ENCODE results near the gene TCF19. TPM values are rescaled to one million over a fixed set of nuclear protein-coding genes. Genes with fewer than 3 reads are reported as not detected.
A peak's percentile ranks its signal among the peaks of the same experiment; 100 is the strongest.
"Not testable (repeated sequence)": the region's sequence is repeated elsewhere in the genome, so short reads cannot be mapped to it uniquely, and the experiment has no call there.

Gene TCF19
- total RNA-seq, 1 donor from 2014 or later: 8.4 TPM

DNA sequence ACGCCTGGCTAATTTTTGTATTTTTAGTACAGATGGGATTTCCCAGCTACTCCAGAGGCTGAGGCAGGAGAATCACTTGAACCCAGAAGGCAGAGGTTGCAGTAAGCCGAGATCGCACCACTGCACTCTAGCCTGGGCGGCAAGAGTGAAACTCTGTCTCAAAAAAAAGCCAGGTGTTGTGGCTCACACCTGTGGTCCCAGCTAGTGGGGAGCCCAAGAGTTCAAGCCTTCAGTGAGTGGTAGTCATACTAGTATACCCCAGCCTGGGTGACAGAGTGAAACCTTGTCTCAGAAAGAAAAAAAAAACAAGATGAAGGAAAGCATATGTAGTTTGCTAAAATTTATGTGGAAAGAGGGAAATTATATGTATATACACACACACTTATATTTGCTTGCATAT, 32.1 kb downstream of the TCF19 start:
- Histone ChIP-seq H3K9me3 (ENCODE audit: control insufficient read depth in 3 of 3, low read length in 3 of 3) (no peaks in the 10 kb centered on the region), H3K4me3 (ENCODE audit: low read length in 3 of 3) (no peak overlapping the region), H3K9ac (ENCODE audit: low read depth in 1 of 3, low read length in 3 of 3) (no peak overlapping the region), H3K27ac (ENCODE audit: low read depth, low read length) (no peak overlapping the region), H3K36me3 (ENCODE audit: control insufficient read depth in 3 of 3, insufficient read depth in 3 of 3, low read length in 3 of 3) (peaks cover 0 to 8% (median 2%) of the 10 kb centered on the region in 3 donors), H3K27me3 (ENCODE audit: control insufficient read depth in 3 of 3, insufficient read depth in 3 of 3, low read length in 3 of 3) (no peaks in the 10 kb centered on the region), H3K4me1 (ENCODE audit: control insufficient read depth in 3 of 3, insufficient read depth in 3 of 3, low read length in 3 of 3) (peaks cover 5 to 9% (median 6%) of the 10 kb centered on the region in 3 donors)

DNA sequence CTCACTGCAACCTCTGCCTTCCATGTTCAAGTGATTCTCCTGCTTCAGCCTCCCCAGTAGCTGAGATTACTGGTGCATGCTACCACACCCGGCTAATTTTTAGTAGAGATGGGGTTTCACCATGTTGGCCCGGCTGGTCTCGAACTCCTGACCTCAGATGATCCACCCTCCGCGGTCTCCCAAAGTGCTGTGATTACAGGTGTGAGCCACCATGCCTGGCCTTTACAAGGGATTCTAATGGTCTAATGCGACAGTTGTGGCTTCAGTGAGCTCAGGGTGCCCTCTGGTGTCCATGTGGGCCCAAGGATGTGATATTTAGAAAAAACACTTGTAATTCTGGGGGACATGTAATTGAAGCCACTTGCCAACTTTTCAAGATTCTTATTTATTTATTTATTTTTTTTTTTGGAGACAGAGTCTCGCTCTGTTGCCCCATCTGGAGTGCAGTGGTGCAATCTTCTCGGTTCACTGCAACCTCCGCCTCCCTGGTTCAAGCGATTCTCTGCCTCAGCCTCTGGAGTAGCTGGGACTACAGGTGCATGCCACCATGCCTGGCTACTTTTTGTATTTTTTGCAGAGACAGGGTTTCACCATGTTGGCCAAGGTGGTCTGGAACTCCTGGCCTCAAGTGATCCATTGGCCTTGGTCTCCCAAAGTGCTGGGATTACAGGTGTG, 34.2 kb downstream of the TCF19 start:
- H3K36me3 ChIP-seq (ENCODE audit: control insufficient read depth in 3 of 3, insufficient read depth in 3 of 3, low read length in 3 of 3); H3K27ac ChIP-seq (ENCODE audit: low read depth, low read length); H3K9ac ChIP-seq (ENCODE audit: low read depth in 1 of 3, low read length in 3 of 3); H3K27me3 ChIP-seq (ENCODE audit: control insufficient read depth in 3 of 3, insufficient read depth in 3 of 3, low read length in 3 of 3); H3K4me3 ChIP-seq (ENCODE audit: low read length in 3 of 3); H3K9me3 ChIP-seq (ENCODE audit: control insufficient read depth in 3 of 3, low read length in 3 of 3): not testable (repeated sequence)
- peaks cover 6 to 17% (median 7%) of the 10 kb centered on the region in 3 donors for H3K4me1 ChIP-seq (ENCODE audit: control insufficient read depth in 3 of 3, insufficient read depth in 3 of 3, low read length in 3 of 3)

DNA sequence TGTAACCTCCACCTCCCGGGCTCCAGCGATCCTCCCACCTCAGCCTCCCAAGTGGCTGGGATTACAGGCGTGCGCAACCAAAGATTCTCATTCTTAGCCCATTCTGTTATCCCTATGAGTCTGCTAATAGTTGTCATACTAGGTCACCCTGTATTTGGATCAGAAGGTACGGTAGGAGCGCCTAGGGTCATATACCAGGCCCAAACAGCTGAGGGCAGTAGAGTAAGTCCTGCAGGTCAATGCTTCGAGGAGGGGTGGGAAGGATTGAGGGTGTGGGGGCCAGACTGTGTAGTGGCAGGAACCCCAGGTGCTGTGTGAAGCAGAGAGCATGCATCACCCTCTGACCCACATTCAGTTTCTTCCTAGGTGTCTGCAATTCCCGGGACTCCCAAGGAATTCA, 34.8 kb downstream of the TCF19 start:
- Histone ChIP-seq H3K9me3 (ENCODE audit: control insufficient read depth in 3 of 3, low read length in 3 of 3) (no peaks in the 10 kb centered on the region), H3K9ac (ENCODE audit: low read depth in 1 of 3, low read length in 3 of 3) (peak overlapping the region in 1 of 3 donors; percentile 25), H3K27me3 (ENCODE audit: control insufficient read depth in 3 of 3, insufficient read depth in 3 of 3, low read length in 3 of 3) (no peaks in the 10 kb centered on the region), H3K27ac (ENCODE audit: low read depth, low read length) (no peak overlapping the region), H3K36me3 (ENCODE audit: control insufficient read depth in 3 of 3, insufficient read depth in 3 of 3, low read length in 3 of 3) (peaks cover 0 to 8% (median 2%) of the 10 kb centered on the region in 3 donors), H3K4me3 (ENCODE audit: low read length in 3 of 3) (no peak overlapping the region), H3K4me1 (ENCODE audit: control insufficient read depth in 3 of 3, insufficient read depth in 3 of 3, low read length in 3 of 3) (peaks cover 6 to 17% (median 7%) of the 10 kb centered on the region in 3 donors)

DNA sequence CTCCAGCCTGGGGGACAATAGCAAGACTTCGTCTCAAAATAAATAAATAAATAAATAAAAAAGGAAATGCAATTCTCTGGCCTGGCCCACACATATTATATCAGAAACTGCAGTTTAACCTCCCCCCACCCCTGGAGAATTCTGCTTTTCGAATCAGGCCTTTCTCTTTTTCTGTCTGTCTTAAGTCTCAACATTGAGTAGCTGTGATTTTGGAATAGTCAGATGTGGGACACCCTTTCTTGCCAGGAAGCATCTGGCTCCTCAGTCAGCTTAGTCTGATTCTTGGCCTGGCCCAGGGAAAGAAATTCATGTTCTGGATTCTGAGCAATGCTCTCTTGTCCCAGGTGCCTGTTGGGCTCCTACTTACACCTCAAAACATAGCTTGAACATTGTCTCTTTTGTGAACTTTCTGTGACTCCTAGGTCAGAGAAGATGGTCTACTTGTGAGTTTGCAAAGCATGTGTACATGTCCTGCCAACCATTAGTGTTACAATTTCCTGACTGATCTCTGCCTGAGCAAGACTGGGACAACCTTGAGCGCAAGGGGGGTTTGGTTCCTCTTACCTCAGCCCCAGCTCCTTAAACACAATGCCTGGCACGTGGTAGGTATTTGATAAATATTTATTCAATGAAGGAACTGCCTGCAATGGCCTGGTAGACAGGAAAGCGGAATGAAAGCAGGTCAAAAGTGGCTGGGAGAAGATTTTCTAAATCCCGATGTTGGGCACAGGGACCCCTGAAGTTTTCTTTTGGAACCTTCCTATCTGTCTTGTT, 35.9 kb downstream of the TCF19 start:
- Histone ChIP-seq H3K4me3 (ENCODE audit: low read length in 3 of 3) (no peak overlapping the region), H3K4me1 (ENCODE audit: control insufficient read depth in 3 of 3, insufficient read depth in 3 of 3, low read length in 3 of 3) (peaks cover 6 to 20% (median 9%) of the 10 kb centered on the region in 3 donors), H3K36me3 (ENCODE audit: control insufficient read depth in 3 of 3, insufficient read depth in 3 of 3, low read length in 3 of 3) (peaks cover 0 to 8% (median 2%) of the 10 kb centered on the region in 3 donors), H3K27me3 (ENCODE audit: control insufficient read depth in 3 of 3, insufficient read depth in 3 of 3, low read length in 3 of 3) (no peaks in the 10 kb centered on the region), H3K27ac (ENCODE audit: low read depth, low read length) (no peak overlapping the region), H3K9ac (ENCODE audit: low read depth in 1 of 3, low read length in 3 of 3) (no peak overlapping the region), H3K9me3 (ENCODE audit: control insufficient read depth in 3 of 3, low read length in 3 of 3) (no peaks in the 10 kb centered on the region)

DNA sequence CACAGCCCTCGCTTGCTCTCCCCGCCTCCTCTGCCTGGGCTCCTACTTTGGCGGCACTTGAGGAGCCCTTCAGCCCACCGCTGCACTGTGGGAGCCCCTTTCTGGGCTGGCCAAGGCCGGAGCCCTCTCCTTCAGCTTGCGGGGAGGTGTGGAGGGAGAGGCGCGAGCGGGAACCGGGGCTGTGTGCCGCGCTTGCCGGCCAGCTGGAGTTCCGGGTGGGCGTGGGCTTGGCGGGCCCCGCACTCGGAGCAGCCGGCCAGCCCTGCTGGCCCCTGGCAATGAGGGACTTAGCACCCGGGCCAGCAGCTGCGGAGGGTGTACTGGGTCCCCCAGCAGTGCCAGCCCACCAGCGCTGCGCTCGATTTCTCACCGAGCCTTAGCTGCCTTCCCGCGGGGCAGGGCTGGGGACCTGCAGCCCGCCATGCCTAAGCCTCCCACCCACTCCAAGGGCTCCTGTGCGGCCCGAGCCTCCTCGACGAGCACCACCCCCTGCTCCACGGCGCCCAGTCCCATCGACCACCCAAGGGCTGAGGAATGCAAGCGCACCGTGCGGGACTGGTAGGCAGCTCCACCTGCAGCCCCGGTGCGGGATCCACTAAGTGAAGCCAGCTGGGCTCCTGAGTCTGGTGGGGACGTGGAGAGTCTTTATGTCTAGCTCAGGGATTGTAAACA, 37.1 kb downstream of the TCF19 start:
- H3K4me3 ChIP-seq (ENCODE audit: low read length in 3 of 3); H3K9me3 ChIP-seq (ENCODE audit: control insufficient read depth in 3 of 3, low read length in 3 of 3); H3K27ac ChIP-seq (ENCODE audit: low read depth, low read length); H3K27me3 ChIP-seq (ENCODE audit: control insufficient read depth in 3 of 3, insufficient read depth in 3 of 3, low read length in 3 of 3); H3K9ac ChIP-seq (ENCODE audit: low read depth in 1 of 3, low read length in 3 of 3); H3K36me3 ChIP-seq (ENCODE audit: control insufficient read depth in 3 of 3, insufficient read depth in 3 of 3, low read length in 3 of 3): not testable (repeated sequence)
- H3K4me1 ChIP-seq (ENCODE audit: control insufficient read depth in 3 of 3, insufficient read depth in 3 of 3, low read length in 3 of 3): peaks cover 6 to 23% (median 9%) of the 10 kb centered on the region in 3 donors

DNA sequence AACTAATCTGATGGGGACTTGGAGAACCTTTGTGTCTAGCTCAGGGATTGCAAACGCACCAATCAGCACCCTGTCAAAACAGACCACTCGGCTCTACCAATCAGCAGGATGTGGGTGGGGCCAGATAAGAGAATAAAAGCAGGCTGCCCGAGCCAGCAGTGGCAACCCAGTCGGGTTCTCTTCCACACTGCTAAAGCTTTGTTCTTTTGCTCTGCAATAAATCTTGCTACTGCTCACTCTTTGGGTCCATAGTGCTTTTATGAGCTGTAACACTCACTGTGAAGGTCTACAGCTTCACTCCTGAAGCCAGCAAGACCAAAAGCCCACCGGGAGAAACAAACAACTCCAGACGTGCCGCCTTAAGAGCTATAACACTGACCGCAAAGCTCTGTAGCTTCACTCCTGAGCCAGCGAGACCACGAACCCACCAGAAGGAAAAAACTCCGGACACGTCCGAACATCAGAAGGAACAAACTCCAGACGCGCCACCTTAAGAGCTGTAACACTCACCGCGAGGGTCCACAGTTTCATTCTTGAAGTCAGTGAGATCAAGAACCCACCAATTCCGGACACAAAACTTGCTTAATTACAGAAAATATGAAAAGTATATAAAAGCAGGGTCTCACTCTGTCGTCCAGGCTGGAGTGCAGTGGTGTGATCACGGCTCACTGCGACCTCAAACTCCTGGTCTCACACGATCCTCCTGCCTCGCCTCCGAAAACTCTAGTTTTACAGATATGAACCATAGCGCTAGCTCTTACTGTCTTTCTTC, 38.0 kb downstream of the TCF19 start:
- H3K9me3 ChIP-seq (ENCODE audit: control insufficient read depth in 3 of 3, low read length in 3 of 3); H3K27me3 ChIP-seq (ENCODE audit: control insufficient read depth in 3 of 3, insufficient read depth in 3 of 3, low read length in 3 of 3): not testable (repeated sequence)
- Histone ChIP-seq H3K36me3 (ENCODE audit: control insufficient read depth in 3 of 3, insufficient read depth in 3 of 3, low read length in 3 of 3) (peaks cover 5 to 10% (median 6%) of the 10 kb centered on the region in 3 donors), H3K27ac (ENCODE audit: low read depth, low read length) (peak overlapping the region; percentile 98), H3K4me3 (ENCODE audit: low read length in 3 of 3) (peak overlapping the region; percentile 81 to 92 (median 85)), H3K9ac (ENCODE audit: low read depth in 1 of 3, low read length in 3 of 3) (peak overlapping the region; percentile 92 to 95 (median 95)), H3K4me1 (ENCODE audit: control insufficient read depth in 3 of 3, insufficient read depth in 3 of 3, low read length in 3 of 3) (peaks cover 6 to 23% (median 9%) of the 10 kb centered on the region in 3 donors)

DNA sequence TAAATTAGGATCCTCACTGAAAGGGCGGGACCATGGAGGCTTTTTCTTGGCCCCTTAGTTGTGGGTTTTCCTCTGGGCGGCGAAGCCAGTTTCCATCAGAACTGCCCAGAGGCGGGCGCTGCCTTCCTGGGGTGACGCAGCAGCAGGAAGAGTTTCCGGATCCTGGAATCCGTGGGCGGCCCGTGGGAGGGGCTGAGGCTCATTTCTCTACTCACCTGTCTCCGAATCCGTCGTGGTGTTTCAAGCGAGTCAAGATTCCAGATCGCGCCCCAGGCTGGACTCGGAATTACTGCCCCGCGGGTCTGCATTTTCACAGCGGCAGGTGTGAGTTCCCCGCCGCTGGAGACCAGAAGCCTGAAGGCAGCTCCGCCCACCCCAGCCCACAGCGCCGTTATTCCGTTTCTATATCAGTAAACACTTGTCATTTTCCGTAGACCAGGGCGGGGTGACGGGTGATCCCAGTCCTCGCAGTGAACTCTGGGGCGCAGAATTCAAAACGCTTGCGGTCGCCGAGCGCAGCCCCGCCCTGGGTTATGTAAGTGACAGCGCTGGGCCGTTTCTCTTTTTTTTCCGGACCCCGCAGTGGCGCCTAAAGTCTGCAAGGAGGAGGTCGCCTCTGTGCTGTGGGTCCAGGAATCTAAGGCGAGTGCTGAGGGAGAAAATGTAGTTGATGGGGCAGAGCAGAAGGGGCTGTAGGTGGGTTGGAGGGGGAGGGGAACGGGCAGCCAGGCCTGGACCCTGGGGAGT, 39.3 kb downstream of the TCF19 start:
- H3K27me3 ChIP-seq (ENCODE audit: control insufficient read depth in 3 of 3, insufficient read depth in 3 of 3, low read length in 3 of 3): no peaks in the 10 kb centered on the region
- no peaks in the 10 kb centered on the region for H3K9me3 ChIP-seq (ENCODE audit: control insufficient read depth in 3 of 3, low read length in 3 of 3)
- peaks cover 11 to 31% (median 13%) of the 10 kb centered on the region in 3 donors for H3K4me1 ChIP-seq (ENCODE audit: control insufficient read depth in 3 of 3, insufficient read depth in 3 of 3, low read length in 3 of 3)
- H3K9ac ChIP-seq (ENCODE audit: low read depth in 1 of 3, low read length in 3 of 3): peak overlapping the region; percentile 92 to 95 (median 95)
- H3K27ac ChIP-seq (ENCODE audit: low read depth, low read length): peak overlapping the region; percentile 98
- peak overlapping the region; percentile 81 to 92 (median 85) for H3K4me3 ChIP-seq (ENCODE audit: low read length in 3 of 3)
- peaks cover 5 to 10% (median 6%) of the 10 kb centered on the region in 3 donors for H3K36me3 ChIP-seq (ENCODE audit: control insufficient read depth in 3 of 3, insufficient read depth in 3 of 3, low read length in 3 of 3)

DNA sequence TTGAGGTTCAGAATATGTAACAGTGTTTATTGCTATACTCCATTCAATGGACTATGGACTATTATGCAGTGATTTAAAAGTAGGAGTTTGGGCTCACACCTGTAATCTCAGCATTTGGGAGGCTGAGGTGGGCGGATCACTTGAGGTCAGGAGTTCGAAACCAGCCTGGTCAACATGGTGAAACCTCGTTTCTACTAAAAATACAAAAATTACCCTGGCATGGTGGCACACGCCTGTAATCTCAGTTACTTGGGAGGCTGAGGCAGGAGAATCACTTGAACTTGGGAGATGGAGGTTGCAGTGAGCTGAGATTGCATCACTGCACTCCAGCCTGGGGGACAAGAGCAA, 40.7 kb downstream of the TCF19 start:
- H3K27ac ChIP-seq (ENCODE audit: low read depth, low read length); H3K27me3 ChIP-seq (ENCODE audit: control insufficient read depth in 3 of 3, insufficient read depth in 3 of 3, low read length in 3 of 3); H3K9ac ChIP-seq (ENCODE audit: low read depth in 1 of 3, low read length in 3 of 3); H3K36me3 ChIP-seq (ENCODE audit: control insufficient read depth in 3 of 3, insufficient read depth in 3 of 3, low read length in 3 of 3); H3K4me3 ChIP-seq (ENCODE audit: low read length in 3 of 3); H3K9me3 ChIP-seq (ENCODE audit: control insufficient read depth in 3 of 3, low read length in 3 of 3): not testable (repeated sequence)
- H3K4me1 ChIP-seq (ENCODE audit: control insufficient read depth in 3 of 3, insufficient read depth in 3 of 3, low read length in 3 of 3): peaks cover 15 to 41% (median 22%) of the 10 kb centered on the region in 3 donors

Data from skeletal muscle tissue (tissue), 4 donors.